Nucleus accumbens (tissue), 56 donors: ENCODE measurements around the gene PFDN1.
"Not testable (repeated sequence)": the region's sequence is repeated elsewhere in the genome, so short reads cannot be mapped to it uniquely, and the experiment has no call there.

Experiments
- DNase-seq, 56 donors: peaks; one replicate each; lab custom pipeline; 2025; lab: John Stamatoyannopoulos, UW

PFDN1 gene

DNA sequence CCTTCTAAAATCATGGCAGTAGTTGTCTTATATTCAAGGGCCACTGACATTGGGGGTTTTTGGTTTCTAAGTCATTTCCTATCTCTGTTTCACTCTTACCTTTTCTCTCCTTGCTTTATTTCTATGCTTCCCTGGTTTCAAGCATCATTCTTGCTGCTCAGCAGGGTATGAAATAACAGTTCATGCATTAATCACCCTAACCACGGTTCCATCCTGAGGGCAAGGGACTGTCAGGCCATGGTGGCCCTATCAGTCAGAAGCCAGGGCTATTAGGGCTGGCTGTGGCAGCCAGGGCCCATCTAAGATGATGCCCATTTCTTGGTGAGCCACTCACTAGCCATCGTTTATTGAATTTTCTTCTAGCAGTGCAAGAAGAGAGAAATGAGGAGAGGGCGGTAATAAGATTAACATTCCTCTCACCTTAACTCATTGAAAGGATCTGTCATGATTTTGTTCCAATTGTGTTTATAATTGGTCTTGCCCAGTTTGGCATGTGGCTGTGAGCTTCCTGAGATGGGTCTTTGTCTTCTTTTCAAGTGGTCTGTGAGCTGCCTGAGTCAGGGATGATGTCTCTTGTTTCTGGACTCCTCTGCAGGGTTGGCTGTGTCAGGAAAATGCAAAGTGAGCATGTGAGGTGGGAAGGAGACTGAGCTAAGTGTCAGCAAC is 82.7 kb downstream of the PFDN1 start:
- no peak for DNase-seq

DNA sequence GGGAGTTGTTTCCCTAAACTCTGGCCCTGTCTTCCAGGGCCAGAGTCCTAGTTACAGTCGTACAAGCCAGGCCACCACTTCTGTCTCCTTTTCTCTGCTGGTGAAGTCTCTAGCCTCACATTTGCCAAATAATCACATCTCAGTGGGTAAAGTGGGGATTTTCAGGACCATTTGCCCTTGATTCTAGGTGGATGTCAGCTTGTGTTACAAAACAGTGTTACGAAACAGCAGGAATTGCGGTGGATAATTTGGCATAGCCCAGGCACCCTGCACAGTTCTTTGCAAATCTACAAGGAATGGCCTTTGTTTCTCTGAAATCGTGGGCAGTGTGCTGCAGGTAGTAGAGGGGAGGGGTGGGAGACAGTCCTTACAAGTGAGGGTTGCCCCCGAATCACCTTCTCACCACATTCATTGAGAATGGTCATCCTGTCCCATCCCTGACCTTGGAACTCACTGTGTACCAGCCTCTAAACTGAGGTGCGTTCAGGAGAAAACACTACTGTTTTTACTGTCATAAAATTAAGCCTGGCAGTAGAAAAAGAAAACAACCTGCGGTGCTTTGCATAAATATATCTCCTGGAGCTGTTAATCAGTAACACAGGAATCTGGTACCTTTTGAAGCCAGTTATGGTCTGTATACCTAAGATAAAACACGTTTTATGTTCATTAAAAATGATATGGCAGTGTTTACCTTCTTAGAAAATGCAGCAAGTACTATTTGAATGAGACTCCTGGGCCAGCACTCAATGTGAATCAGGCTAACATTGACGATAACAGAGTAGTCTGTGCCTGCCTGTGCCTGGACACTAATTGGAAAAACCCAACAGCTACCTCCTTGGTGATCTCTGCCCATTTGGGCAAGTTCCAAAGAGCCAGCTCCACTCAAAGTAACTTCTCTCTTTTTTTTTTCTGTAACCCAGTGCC is 83.6 kb downstream of the PFDN1 start:
- peak in 1 of 56 donors; percentile 18 for DNase-seq

DNA sequence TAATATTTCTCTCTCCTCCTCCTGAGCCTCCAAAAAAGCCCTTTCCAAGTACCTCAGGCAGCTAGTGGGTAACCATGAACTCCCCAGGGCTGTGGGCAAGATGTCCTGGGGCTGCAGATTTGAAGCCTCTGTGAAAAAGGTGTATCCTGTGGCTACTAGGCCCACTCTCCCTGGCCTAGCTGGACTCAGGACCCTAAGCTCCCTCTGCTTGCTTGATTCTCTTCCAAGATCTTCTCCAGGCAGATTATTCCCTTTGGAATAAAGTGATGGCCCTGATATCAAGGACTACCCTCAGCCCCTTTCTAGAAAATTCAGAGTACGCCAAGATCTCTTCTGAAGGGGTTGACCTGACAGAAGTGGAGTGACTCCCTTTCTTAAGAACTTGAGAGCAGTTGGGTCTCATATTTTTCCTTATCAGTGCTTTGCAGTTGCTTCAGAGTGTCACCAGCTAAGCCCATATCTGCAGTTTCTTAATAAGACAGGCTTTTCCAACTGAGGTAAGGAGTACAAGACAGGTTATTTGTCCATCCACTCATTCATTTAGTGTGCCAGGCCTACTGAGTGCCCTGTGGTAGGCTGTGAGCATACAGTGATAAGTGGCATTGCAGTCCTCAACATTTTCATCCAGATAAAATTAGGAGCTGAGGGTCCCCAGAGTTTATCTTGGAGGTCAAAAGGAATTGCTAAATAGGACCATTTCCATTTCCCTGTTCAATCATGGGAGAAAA is 85.4 kb downstream of the PFDN1 start:
- DNase-seq, result no peak

DNA sequence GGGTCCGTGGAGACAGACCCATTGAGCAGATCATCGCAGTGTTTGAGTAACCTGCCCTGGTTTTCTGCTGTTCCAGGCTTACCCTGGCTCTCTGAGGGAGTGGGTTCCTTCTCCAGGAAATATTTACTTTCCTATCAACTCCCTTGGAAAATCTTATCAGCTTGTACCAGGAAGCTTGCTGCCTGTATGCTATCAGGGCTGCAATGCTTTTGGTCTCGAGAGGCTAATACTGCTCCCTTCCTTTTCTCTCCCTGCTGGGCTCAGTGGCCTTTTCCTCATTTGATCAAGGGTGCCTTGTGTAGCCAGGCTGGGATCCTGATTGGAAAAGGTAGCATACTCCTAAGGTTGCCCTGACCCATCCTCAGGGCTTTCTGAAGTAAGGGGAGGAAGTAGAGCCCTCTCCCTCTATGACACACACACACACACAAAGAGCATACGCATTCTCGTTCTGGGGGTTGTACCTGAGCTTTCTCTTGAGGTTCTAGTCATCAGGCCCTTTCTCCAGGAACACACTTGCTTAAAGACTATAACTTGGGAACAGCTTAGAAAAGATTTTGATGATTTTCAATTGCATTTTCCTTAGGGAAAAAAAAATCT is 86.3 kb downstream of the PFDN1 start:
- no peak for DNase-seq

DNA sequence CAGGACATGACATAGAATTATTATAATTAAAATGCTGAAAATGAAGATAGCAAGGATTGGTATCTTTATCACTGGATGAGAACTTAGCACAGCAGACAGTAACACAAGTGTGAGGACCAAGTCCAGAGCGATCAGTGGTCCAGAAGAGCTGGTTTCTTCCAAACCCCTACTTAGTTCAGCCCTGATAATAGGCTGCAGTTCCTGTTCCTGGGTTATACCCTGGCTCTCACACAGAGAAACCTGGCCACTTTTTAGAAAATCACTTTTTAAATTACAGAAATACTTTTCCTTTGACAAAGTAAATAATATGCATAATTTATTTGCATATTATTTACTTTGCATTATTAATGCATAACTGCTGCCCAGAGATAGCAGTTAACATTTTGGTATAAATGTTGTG is 87.6 kb downstream of the PFDN1 start:
- no peak for DNase-seq

DNA sequence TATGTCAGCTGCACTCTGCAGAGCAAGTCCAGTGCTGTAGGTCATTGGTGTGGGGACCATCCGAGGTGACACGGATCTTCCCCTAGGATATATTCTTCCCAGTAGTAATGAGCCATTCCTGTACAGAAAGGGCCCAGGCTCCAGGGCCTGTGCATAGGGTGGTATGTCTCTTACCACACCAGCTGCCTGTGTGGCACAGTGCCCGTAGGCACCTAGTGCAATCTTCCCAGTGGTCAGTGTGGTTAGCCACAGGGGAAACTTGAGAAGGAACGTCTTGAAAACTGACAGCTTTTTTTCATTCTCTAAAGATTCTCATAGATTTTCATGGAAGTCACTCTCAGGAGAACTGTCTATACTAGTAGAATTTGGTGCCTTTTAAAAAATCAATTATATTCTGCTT is 88.1 kb downstream of the PFDN1 start:
- DNase-seq, result no peak

DNA sequence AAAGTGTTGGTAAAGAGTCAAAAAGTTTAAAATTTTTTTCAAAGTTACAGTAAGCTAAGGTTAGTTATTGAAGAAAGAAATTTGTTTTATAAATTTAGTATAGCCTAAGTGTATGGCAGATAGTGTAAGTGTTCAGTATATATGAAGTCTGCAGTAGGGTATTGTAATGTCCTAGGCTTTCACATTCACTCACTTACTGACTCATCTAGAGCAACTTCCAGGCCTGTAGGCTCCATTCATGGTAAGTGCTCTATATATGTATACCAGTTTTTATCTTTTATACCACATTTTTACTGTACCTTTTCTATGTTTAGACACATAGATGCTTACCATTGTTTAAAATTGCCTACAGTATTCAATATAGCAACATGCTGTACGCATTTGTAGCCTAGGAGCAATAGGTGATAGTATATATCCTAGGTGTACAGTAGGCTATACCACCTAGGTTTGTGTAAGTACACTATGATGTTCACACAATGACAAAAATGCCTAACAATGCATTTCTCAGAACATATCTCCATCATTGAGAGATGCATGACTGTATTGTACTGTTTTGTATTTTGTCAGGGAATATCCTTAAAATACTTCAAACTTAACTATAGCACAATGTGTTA is 89.4 kb downstream of the PFDN1 start:
- DNase-seq, result no peak

DNA sequence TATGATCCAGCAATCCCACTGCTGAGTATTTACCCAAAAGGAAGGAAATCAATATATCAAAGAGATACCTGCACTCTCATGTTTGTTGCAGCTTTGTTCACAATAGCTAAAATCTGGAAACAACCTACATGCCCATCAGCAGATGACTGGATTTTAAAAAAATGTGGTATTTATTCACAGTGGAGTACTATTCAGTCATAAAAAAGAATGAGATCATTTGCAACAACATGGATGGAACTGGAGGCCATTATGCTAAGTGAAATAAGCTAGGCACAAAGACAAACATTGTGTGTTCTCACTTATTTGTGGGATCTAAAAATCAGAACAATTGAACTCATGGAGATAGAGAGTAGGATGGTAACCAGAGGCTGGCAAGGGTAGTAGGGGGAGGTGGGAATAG is 94.8 kb downstream of the PFDN1 start:
- DNase-seq, result no peak

DNA sequence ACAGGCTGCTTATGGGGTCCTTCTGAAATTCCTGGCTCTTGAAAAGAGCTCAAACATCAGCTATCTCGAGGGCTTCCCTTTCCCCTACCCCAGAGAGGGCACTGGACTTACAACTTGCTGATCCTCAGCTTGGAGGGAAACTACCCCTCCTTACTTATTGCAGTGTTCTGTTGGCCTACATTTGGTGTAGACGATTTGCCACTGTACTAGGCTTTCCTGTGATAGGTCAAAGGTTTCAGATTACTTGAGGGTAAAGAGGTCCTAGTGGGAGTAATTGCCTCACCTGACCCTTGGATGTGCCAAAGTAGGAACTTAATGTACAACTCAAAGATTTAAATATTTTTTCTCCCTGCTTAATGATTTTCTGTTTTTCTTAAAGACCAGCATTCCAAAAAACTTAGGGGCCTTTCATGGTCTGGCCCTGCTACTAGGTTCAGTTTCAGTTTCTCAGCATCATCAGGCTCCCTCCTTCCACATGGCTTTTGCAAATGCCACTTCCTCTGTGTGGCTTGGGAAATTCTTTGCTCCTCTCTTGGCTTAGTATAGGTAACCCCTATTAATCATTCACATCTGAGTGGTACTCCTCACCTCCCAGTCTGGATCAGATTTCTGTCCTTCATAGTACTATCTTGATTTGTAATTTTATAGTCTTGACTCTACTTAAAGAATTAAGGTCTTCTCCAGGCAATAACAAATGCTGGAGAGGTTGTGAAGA is 95.5 kb downstream of the PFDN1 start:
- no peak for DNase-seq

DNA sequence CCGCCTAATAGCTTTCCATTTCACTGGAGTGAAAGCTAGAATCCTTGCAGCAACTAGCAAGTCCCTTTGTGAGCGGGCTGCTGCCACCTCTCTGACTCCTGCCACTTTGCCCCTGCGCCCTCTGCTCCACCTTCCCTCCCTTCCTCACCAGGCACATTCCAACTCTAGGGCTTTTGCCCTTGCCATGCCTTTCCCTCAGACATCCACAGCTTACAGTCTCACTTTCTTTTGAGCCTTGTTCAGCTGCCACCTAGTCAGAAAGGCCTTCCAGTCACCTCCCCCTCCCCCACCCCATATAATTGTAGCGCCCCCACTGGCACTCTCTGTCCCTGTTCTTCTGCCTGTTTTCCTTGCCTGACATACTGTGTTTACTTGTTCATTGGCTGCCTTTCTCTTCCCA is 96.9 kb downstream of the PFDN1 start:
- DNase-seq, result no peak

DNA sequence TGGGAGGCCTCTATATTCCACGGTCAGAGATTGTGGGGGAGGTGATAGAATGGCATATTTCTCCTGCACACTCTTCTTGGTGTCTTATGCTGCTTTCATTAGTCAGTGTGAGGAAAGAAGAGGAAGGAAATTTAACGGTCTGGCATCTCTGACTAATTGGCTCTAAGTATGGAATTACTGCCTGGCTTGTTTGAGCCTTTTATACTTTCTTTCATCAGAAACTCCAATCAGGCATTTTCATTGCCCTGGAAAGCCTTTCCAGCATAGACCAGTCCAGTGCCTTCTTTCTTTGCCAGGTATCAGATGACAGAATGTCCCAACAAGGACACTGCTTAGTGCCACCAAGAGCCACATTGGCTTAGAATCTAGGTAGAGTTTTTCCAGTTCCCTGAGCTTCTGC is 97.7 kb downstream of the PFDN1 start:
- no peak for DNase-seq

DNA sequence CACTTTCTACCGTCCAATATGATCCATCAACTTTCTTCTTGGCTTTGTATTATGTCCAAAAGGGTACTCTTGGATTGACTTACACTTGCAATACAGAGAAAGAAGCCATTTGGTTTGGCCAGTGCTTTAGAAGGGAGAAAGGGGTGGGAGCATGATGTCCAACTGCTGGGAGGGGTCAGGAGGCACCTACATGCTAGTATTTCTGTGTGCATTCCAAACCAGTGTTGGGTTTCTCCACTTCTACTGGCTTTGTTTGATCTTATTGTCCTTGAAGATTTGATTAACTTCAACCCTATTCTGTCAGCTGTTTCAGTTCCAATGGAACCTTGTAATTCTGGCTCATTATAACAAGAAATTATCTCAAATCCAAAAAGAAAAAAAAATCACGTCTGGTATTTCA is 100.3 kb downstream of the PFDN1 start:
- DNase-seq, result no peak

DNA sequence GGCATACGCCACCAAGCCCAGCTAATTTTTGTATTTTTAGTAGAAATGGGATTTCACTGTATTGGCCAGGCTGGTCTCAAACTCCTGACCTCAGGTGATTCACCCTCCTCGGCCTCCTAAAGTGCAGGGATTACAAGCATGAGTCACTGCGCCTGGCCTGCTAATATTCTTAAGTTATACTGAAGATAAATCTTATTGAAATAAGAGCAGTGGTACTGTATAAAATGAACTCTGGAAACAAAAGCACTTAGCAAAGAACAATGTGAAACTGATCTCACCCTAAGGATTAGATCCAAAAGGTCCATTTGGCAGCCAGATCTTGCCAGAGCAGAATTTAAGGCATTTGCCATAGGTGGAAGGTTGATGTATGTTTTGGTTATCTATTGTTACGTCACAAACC is 100.8 kb downstream of the PFDN1 start:
- no peak for DNase-seq

DNA sequence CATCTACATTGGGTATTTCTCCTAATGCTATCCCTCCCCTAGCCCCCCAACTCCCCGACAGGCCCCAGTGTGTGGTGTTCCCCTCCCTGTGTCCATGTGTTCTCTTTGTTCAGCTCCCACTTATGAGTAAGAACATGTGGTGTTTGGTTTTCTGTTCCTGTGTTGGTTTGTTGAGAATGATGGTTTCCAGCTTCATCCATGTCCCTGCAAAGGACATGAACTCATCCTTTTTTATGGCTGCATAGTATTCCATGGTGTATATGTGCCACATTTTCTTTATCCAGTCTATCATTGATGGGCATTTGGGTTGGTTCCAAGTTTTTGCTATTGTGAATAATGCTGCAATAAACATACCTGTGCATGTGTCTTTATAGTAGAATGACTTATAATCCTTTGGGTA is 104.0 kb downstream of the PFDN1 start:
- not testable (repeated sequence) for DNase-seq

DNA sequence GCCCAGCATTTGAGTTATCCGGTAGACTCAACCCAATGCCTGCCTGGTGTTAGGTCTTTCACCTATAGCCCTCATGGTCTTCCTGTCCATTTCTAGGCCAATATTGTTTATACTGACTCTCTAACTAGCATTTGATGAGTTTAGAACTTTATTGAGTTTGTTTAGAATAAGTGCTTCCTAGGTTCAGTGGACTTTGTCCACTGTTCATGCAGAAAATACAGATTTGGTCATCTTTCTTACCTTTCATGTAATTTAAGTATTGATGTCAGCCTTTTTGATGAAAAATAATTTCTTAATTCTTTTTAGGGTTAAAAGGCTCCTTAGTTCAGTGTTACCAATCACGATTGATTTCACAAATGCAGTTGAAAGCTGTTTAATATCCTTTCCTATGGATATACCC is 105.9 kb downstream of the PFDN1 start:
- no peak for DNase-seq

DNA sequence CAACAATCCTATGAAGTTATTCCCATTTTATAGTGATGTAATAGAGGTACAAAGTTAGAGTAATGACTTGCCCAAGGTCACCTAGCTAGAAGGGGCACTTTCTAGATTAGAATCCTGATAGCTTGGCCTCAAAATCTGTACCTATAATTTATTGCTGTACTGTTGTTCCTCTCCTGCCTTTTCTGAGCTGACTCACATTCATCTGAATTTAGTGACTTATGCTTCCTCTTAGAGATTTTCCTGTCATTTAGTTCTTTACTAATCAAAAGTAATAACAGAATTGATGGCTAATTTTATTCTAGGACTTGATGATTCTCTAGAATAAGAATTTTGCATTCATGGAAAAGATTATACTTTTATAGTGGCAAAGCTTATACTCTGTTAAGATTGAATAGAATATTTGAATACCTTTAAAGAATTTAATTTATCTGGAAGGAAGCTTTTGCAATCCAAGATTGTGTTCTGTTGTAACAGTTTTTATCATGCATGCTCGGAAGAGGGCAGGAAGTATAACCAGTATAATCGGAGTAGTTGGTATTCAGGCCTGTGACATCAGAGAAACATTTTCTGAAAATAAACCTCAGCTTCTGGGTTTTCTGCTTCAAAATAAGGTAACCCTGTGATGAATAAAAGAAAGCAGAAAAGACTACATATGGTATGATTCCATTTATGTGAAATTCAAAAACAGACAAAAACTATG is 106.6 kb downstream of the PFDN1 start:
- no peak for DNase-seq
